ENCODE measurements around the gene TOMM20L.

Gene TOMM20L

DNA sequence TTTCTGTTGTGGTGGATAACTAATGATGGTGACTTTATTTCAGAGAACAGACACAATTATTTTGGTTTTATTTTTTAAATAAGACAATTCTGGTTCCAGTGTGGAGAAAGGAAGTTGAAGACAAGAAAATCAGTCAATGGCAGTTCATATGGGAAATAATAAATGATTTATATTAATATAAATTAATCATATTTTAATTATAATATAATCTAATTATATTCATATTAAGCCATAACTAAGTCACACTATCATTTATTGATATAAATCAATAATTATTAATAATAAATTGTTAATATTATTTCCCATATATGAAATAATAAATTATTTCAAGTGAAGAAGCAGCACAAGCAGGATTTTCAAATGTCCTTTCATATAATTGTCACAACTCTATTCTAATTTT lies 2.8 kb downstream of the TOMM20L start:
- no peak overlapping the region for H3K27ac ChIP-seq (ENCODE audit: low read depth, low read length, poor library complexity, severe bottlenecking)
- TF ChIP-seq EZH2 (IDR thresholded peaks at IDR 0.05; ENCODE audit: borderline replicate concordance, low read length): no peak
- TF ChIP-seq, protein P1, sequence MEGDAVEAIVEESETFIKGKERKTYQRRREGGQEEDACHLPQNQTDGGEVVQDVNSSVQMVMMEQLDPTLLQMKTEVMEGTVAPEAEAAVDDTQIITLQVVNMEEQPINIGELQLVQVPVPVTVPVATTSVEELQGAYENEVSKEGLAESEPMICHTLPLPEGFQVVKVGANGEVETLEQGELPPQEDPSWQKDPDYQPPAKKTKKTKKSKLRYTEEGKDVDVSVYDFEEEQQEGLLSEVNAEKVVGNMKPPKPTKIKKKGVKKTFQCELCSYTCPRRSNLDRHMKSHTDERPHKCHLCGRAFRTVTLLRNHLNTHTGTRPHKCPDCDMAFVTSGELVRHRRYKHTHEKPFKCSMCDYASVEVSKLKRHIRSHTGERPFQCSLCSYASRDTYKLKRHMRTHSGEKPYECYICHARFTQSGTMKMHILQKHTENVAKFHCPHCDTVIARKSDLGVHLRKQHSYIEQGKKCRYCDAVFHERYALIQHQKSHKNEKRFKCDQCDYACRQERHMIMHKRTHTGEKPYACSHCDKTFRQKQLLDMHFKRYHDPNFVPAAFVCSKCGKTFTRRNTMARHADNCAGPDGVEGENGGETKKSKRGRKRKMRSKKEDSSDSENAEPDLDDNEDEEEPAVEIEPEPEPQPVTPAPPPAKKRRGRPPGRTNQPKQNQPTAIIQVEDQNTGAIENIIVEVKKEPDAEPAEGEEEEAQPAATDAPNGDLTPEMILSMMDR (IDR thresholded peaks at IDR 0.05; ENCODE audit: low read length): no peak

DNA sequence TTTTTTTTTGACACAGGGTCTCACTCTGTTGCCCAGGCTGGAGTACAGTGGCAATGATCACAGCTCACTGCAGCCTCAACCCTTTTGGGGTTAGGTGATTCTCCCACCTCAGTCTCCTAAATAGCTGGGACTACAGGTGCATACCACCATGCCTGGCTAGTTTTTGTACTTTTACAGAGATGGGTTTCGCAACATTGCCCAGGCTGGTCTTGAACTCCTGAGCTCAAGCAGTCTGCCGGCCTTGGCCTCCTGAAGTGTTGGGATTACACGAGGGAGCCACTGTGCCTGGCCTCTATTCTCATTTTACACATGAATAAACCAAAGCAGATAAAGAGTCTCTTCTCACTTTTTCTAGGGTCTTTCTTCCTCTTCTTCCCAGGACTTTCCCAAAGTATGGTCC lies 3.2 kb downstream of the TOMM20L start:
- H3K36me3 ChIP-seq (ENCODE audit: insufficient read depth, low read length): no peaks in the 10 kb centered on the region
- no peak overlapping the region for H3K9ac ChIP-seq (ENCODE audit: low read length)
- no peak overlapping the region for H3K4me3 ChIP-seq (ENCODE audit: low read depth, low read length, poor library complexity, severe bottlenecking)
- H3K79me2 ChIP-seq (ENCODE audit: insufficient read depth, low read length): no peaks in the 10 kb centered on the region
- H3K27ac ChIP-seq (ENCODE audit: low read depth, low read length, poor library complexity, severe bottlenecking): no peak overlapping the region
- no peaks in the 10 kb centered on the region for H3K9me2 ChIP-seq (ENCODE audit: low read depth, low read length)
- peaks cover 28% of the 10 kb centered on the region for H3K4me1 ChIP-seq (ENCODE audit: insufficient read depth, low read length, severe bottlenecking)
- H3K9me3 ChIP-seq (ENCODE audit: low read length): no peaks in the 10 kb centered on the region
- no peak overlapping the region for H2AFZ ChIP-seq (ENCODE audit: low read length)
- TF ChIP-seq EZH2 (IDR thresholded peaks at IDR 0.05; ENCODE audit: borderline replicate concordance, low read length): no peak
- TF ChIP-seq, protein P1 (IDR thresholded peaks at IDR 0.05; ENCODE audit: low read length): no peak
- H3K27me3 ChIP-seq (ENCODE audit: insufficient read depth, low read length): no peaks in the 10 kb centered on the region
- H3K4me2 ChIP-seq (ENCODE audit: low read length): no peak overlapping the region
- no peaks in the 10 kb centered on the region for H4K20me1 ChIP-seq (ENCODE audit: insufficient read depth, low read length)
- H3F3A ChIP-seq (ENCODE audit: insufficient read depth, low read length): no peaks in the 10 kb centered on the region

More for the DNA sequence above, 2.8 kb downstream of the TOMM20L start:
- H4K20me1 ChIP-seq (ENCODE audit: insufficient read depth, low read length): no peaks in the 10 kb centered on the region
- H3K9me3 ChIP-seq (ENCODE audit: low read length): no peaks in the 10 kb centered on the region
- peaks cover 28% of the 10 kb centered on the region for H3K4me1 ChIP-seq (ENCODE audit: insufficient read depth, low read length, severe bottlenecking)
- no peak overlapping the region for H3K4me3 ChIP-seq (ENCODE audit: low read depth, low read length, poor library complexity, severe bottlenecking)
- H3K4me2 ChIP-seq (ENCODE audit: low read length): no peak overlapping the region
- H3K9me2 ChIP-seq (ENCODE audit: low read depth, low read length): no peaks in the 10 kb centered on the region
- H3F3A ChIP-seq (ENCODE audit: insufficient read depth, low read length): no peaks in the 10 kb centered on the region
- no peaks in the 10 kb centered on the region for H3K36me3 ChIP-seq (ENCODE audit: insufficient read depth, low read length)
- H2AFZ ChIP-seq (ENCODE audit: low read length): no peak overlapping the region
- no peak overlapping the region for H3K9ac ChIP-seq (ENCODE audit: low read length)
- H3K79me2 ChIP-seq (ENCODE audit: insufficient read depth, low read length): no peaks in the 10 kb centered on the region
- no peaks in the 10 kb centered on the region for H3K27me3 ChIP-seq (ENCODE audit: insufficient read depth, low read length)

GRCh38 chr14:58401587-58401986 lies 5.9 kb downstream of the TOMM20L start:
- Histone ChIP-seq H3K4me1 (ENCODE audit: insufficient read depth, low read length, severe bottlenecking) (peaks cover 16% of the 10 kb centered on the region), H3K4me2 (ENCODE audit: low read length) (no peak overlapping the region), H3K9me2 (ENCODE audit: low read depth, low read length) (no peaks in the 10 kb centered on the region), H3K79me2 (ENCODE audit: insufficient read depth, low read length) (no peaks in the 10 kb centered on the region), H3K27ac (ENCODE audit: low read depth, low read length, poor library complexity, severe bottlenecking) (no peak overlapping the region), H2AFZ (ENCODE audit: low read length) (no peak overlapping the region), H3K4me3 (ENCODE audit: low read depth, low read length, poor library complexity, severe bottlenecking) (no peak overlapping the region), H4K20me1 (ENCODE audit: insufficient read depth, low read length) (no peaks in the 10 kb centered on the region), H3K36me3 (ENCODE audit: insufficient read depth, low read length) (peaks cover 4% of the 10 kb centered on the region; the same call in 1 of the 2 replicates), H3K27me3 (ENCODE audit: insufficient read depth, low read length) (no peaks in the 10 kb centered on the region), H3F3A (ENCODE audit: insufficient read depth, low read length) (no peaks in the 10 kb centered on the region), H3K9me3 (ENCODE audit: low read length) (no peaks in the 10 kb centered on the region), H3K9ac (ENCODE audit: low read length) (no peak overlapping the region)
- no peak for TF ChIP-seq EZH2 (IDR thresholded peaks at IDR 0.05; ENCODE audit: borderline replicate concordance, low read length)
- TF ChIP-seq, protein P1 (IDR thresholded peaks at IDR 0.05; ENCODE audit: low read length): peak; percentile 52; the same call in 1 of the 2 replicates

Data from OCI-LY1 (cell line).